Measurements from ENCODE around the gene SF3B6. TPM values are rescaled to one million over a fixed set of nuclear protein-coding genes. Genes with fewer than 3 reads are reported as not detected.

The SF3B6 gene
- total RNA-seq, 1 donor from 2014 or later, result 88.2 TPM

DNA sequence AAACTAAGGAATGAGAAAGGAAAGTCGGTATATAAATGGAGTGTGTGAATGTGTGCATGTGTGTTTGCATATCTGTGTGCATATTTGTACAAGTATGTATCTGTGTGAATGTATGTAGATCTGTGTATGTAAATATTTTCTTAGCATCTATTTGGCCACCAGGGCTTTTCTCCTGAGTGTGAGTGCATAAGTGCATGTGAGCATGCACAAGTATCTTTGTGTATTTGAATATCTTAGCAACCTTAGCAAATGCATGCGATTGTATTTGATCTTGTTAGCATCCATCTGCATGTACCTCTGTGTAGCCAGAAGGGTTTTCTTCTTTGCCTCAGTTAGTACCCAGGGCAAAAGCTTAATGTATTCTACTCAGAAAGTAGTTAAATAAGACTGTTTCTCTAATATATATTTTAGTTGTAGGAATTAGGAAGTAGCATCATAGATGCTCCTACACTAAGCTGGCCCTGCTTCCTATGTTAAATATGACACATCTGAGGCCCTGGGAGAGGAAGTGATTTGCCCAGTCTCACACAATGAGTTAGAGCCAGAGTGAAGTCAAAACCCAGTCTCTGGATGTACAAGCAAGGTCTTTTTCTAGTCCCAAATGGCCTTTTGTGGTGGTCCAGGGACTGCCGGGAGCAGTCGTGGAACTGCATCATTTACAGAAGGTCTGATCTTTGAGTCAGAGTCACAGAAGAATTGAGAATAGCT is 17.4 kb downstream of the SF3B6 start:
- Histone ChIP-seq H3K27ac (ENCODE audit: low read depth, low read length) (no peak overlapping the region), H3K36me3 (ENCODE audit: control insufficient read depth in 3 of 3, insufficient read depth in 3 of 3, low read length in 3 of 3) (no peaks in the 10 kb centered on the region), H3K9me3 (ENCODE audit: control insufficient read depth in 3 of 3, low read length in 3 of 3) (no peaks in the 10 kb centered on the region), H3K4me3 (ENCODE audit: low read length in 3 of 3) (no peak overlapping the region), H3K4me1 (ENCODE audit: control insufficient read depth in 3 of 3, insufficient read depth in 3 of 3, low read length in 3 of 3) (no peaks in the 10 kb centered on the region), H3K27me3 (ENCODE audit: control insufficient read depth in 3 of 3, insufficient read depth in 3 of 3, low read length in 3 of 3) (no peaks in the 10 kb centered on the region), H3K9ac (ENCODE audit: low read depth in 1 of 3, low read length in 3 of 3) (no peak overlapping the region)

DNA sequence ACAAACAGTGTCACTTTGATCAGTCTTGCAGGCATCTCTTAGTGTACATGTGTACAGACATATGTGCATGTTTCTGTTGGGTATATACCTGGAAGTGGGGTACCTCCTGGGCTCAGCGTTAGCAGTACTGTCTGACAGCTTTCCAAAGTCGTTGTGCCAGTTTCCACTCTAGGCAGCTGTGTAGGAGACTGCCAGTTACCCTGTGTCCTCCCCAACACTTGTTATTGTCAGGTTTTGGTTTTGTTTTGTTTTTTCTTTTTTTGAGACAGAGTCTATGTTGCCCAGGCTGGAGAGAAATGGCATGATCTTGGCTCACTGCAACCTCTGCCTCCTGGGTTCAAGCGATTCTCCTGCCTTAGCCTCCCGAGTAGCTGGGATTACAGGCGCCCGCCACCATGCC is 20.4 kb downstream of the SF3B6 start:
- H3K9me3 ChIP-seq (ENCODE audit: control insufficient read depth in 3 of 3, low read length in 3 of 3), result no peaks in the 10 kb centered on the region
- no peaks in the 10 kb centered on the region for H3K36me3 ChIP-seq (ENCODE audit: control insufficient read depth in 3 of 3, insufficient read depth in 3 of 3, low read length in 3 of 3)
- no peak overlapping the region for H3K9ac ChIP-seq (ENCODE audit: low read depth in 1 of 3, low read length in 3 of 3)
- no peak overlapping the region for H3K27ac ChIP-seq (ENCODE audit: low read depth, low read length)
- no peaks in the 10 kb centered on the region for H3K27me3 ChIP-seq (ENCODE audit: control insufficient read depth in 3 of 3, insufficient read depth in 3 of 3, low read length in 3 of 3)
- no peaks in the 10 kb centered on the region for H3K4me1 ChIP-seq (ENCODE audit: control insufficient read depth in 3 of 3, insufficient read depth in 3 of 3, low read length in 3 of 3)
- no peak overlapping the region for H3K4me3 ChIP-seq (ENCODE audit: low read length in 3 of 3)

DNA sequence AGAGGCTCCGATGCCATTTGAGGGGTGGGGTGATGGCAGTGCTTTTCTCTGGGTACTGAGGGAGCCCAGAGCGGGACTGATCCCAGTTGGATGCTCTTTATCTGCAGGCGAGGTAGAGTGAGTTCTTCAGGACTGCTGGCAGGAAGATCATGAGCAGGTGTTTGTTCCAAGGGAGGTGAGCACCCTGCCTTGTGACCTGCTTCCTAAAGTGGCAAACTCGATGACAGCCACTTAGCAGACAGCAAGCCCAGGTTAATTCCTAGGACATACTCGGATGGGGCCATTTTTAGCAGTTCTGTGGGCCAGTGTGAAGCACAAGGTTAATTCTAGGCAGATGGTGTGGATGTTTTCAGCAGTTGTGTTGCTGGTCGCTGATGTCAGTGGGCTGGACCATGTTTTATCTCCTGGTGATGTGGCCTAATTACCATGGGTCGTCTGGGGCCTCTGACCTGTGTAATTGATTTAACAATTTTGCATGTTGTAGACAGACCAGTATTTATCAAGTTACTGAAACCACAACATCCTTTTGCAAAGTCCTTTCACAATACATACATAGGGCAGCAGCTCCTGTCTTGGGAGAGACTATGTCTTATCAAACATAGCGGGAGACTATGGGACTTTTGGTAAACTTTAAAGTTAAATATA is 21.6 kb downstream of the SF3B6 start:
- peaks cover 3 to 6% (median 5%) of the 10 kb centered on the region in 3 donors for H3K4me1 ChIP-seq (ENCODE audit: control insufficient read depth in 3 of 3, insufficient read depth in 3 of 3, low read length in 3 of 3)
- H3K36me3 ChIP-seq (ENCODE audit: control insufficient read depth in 3 of 3, insufficient read depth in 3 of 3, low read length in 3 of 3), result no peaks in the 10 kb centered on the region
- peaks cover 0 to 4% (median 0%) of the 10 kb centered on the region in 3 donors for H3K27me3 ChIP-seq (ENCODE audit: control insufficient read depth in 3 of 3, insufficient read depth in 3 of 3, low read length in 3 of 3)
- no peak overlapping the region for H3K27ac ChIP-seq (ENCODE audit: low read depth, low read length)
- no peak overlapping the region for H3K9ac ChIP-seq (ENCODE audit: low read depth in 1 of 3, low read length in 3 of 3)
- H3K9me3 ChIP-seq (ENCODE audit: control insufficient read depth in 3 of 3, low read length in 3 of 3), result no peaks in the 10 kb centered on the region
- H3K4me3 ChIP-seq (ENCODE audit: low read length in 3 of 3), result no peak overlapping the region

DNA sequence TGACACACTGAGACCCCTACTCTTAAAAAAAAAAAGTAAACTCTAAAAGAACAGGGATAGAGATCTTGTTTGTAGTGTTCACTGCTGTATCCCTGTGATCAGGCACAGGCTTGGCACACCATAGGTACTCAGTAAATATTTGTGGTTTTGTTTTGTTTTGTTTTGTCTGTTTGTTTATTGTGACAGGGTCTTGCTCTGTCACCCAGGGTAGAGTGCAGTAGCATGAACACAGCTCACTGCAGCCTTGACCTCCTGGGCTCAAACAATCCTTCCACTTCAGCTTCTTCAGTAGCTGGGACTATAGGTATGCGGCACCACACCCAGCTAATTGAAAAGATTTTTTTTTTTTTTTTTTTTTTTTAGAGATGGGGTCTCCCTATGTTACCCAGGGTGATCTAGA is 23.2 kb downstream of the SF3B6 start:
- Histone ChIP-seq H3K4me1 (ENCODE audit: control insufficient read depth in 3 of 3, insufficient read depth in 3 of 3, low read length in 3 of 3) (peaks cover 5 to 12% (median 10%) of the 10 kb centered on the region in 3 donors), H3K4me3 (ENCODE audit: low read length in 3 of 3) (no peak overlapping the region), H3K9me3 (ENCODE audit: control insufficient read depth in 3 of 3, low read length in 3 of 3) (no peaks in the 10 kb centered on the region), H3K27me3 (ENCODE audit: control insufficient read depth in 3 of 3, insufficient read depth in 3 of 3, low read length in 3 of 3) (peaks cover 0 to 11% (median 5%) of the 10 kb centered on the region in 3 donors), H3K36me3 (ENCODE audit: control insufficient read depth in 3 of 3, insufficient read depth in 3 of 3, low read length in 3 of 3) (no peaks in the 10 kb centered on the region), H3K27ac (ENCODE audit: low read depth, low read length) (no peak overlapping the region), H3K9ac (ENCODE audit: low read depth in 1 of 3, low read length in 3 of 3) (no peak overlapping the region)

DNA sequence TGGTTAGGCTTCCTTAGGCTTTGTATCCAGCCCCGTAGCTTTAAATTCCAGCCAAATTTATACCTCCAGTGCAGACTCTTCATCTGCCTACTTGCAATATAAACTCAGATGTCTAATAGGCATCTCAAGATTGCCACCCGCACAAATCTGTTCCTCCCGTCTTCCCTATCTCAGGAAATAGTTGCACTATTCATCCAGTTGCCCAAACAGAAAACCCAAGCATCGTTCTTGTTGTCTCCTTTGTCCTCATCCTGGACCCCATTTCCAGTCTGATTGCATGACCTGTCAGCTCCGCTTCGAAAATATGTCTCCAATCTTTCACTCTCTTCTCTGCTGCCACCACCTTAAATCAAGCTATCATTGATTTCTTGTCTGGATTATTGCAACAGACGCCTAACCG is 24.3 kb downstream of the SF3B6 start:
- peaks cover 0 to 11% (median 5%) of the 10 kb centered on the region in 3 donors for H3K27me3 ChIP-seq (ENCODE audit: control insufficient read depth in 3 of 3, insufficient read depth in 3 of 3, low read length in 3 of 3)
- no peaks in the 10 kb centered on the region for H3K36me3 ChIP-seq (ENCODE audit: control insufficient read depth in 3 of 3, insufficient read depth in 3 of 3, low read length in 3 of 3)
- no peaks in the 10 kb centered on the region for H3K9me3 ChIP-seq (ENCODE audit: control insufficient read depth in 3 of 3, low read length in 3 of 3)

DNA sequence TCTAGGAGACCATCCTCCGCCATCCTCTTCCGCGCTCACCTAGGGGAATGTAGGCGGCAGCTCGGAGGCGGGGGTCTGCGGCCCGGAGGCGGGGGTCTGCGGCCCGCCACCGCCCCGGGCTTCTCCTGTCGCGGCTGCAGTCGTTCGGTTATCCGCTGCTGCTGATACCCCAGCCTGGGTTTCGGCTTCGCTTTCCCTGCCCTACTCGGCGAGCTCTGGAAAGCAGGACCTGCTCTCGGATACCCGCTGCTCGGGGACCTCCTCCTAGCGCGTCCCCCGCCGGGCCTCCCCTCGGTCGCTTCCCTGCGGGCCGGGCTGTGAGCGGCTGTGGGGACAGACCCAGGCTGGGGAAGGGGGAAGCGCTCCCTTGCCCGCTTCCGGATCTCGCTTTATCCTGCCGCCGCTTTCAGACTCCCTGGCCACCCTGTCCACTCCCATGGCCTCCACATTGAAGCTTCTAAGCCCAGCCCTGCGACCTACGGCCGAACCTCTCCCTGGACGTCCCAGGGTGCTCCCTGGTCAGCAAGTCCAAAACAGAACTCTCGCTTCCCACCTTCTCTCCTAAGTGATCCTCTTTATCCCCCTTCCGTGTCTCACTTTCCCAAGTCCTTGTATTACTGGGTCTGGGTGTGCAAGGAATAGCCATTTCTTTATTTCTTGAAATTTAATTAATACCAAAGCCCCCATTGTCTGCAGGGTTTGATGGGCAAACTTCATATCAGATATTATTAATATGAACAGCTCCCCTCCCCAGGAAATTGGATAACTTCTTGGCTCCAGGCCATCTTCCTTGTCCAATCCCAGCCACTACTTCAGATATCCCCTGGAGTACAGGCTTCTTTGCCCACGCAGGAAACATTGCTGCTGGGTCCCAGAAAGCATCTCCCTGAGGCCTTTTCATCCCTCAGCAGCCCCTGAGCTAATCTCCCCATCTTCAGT is 25.8 kb downstream of the SF3B6 start:
- no peak overlapping the region for H3K27ac ChIP-seq (ENCODE audit: low read depth, low read length)
- H3K27me3 ChIP-seq (ENCODE audit: control insufficient read depth in 3 of 3, insufficient read depth in 3 of 3, low read length in 3 of 3), result peaks cover 0 to 11% (median 5%) of the 10 kb centered on the region in 3 donors
- H3K9ac ChIP-seq (ENCODE audit: low read depth in 1 of 3, low read length in 3 of 3), result peak overlapping the region in 2 of 3 donors; percentile 64 to 75
- H3K9me3 ChIP-seq (ENCODE audit: control insufficient read depth in 3 of 3, low read length in 3 of 3), result no peaks in the 10 kb centered on the region
- peak overlapping the region; percentile 67 to 75 (median 71) for H3K4me3 ChIP-seq (ENCODE audit: low read length in 3 of 3)
- no peaks in the 10 kb centered on the region for H3K36me3 ChIP-seq (ENCODE audit: control insufficient read depth in 3 of 3, insufficient read depth in 3 of 3, low read length in 3 of 3)
- peaks cover 9 to 22% (median 21%) of the 10 kb centered on the region in 3 donors for H3K4me1 ChIP-seq (ENCODE audit: control insufficient read depth in 3 of 3, insufficient read depth in 3 of 3, low read length in 3 of 3)

More for the DNA sequence above, 24.3 kb downstream of the SF3B6 start:
- H3K9ac ChIP-seq (ENCODE audit: low read depth in 1 of 3, low read length in 3 of 3), result no peak overlapping the region
- no peak overlapping the region for H3K4me3 ChIP-seq (ENCODE audit: low read length in 3 of 3)
- no peak overlapping the region for H3K27ac ChIP-seq (ENCODE audit: low read depth, low read length)
- H3K4me1 ChIP-seq (ENCODE audit: control insufficient read depth in 3 of 3, insufficient read depth in 3 of 3, low read length in 3 of 3), result peaks cover 5 to 18% (median 14%) of the 10 kb centered on the region in 3 donors

DNA sequence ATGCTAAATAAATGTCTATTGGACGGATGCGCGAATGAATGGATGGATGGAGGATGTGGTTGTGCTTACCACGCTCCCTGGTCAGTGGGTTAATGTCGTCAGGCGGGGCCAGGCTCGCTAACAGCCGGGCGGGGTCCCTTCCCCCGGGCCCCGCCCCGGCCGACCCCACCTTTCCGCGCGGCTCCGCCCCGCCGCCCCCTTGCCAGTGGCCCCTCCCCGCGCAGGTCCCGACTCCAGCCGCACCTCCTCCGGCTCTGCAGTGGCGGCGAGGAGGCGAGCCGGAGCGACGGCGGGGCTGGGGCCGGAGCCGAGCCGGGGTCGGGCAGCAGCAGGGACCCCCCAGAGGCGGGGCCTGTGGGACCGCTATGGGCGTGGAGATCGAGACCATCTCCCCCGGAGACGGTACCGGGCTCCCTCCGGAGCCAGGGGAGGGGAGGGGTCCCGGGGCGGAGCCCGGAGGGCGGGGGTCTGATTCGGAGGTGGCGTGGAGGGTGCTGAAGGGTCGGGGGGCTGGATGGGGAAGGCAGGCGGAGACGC is 26.6 kb downstream of the SF3B6 start, which contains the start of gene FKBP1B:
Gene FKBP1B, plus strand, starts transcription at position 257 of the 537 bp plus-strand sequence. Its CDS starts 109 bp downstream, at position 366.
- no peaks in the 10 kb centered on the region for H3K36me3 ChIP-seq (ENCODE audit: control insufficient read depth in 3 of 3, insufficient read depth in 3 of 3, low read length in 3 of 3)
- H3K9ac ChIP-seq (ENCODE audit: low read depth in 1 of 3, low read length in 3 of 3), result peak within 1 kb of the TSS in 2 of 3 donors; percentile 64 to 75
- H3K4me1 ChIP-seq (ENCODE audit: control insufficient read depth in 3 of 3, insufficient read depth in 3 of 3, low read length in 3 of 3), result peaks cover 9 to 22% (median 21%) of the 10 kb centered on the region in 3 donors
- H3K27ac ChIP-seq (ENCODE audit: low read depth, low read length), result no peak within 1 kb of the TSS
- H3K27me3 ChIP-seq (ENCODE audit: control insufficient read depth in 3 of 3, insufficient read depth in 3 of 3, low read length in 3 of 3), result peaks cover 0 to 11% (median 5%) of the 10 kb centered on the region in 3 donors
- peak within 1 kb of the TSS; percentile 67 to 75 (median 71) for H3K4me3 ChIP-seq (ENCODE audit: low read length in 3 of 3)
- no peaks in the 10 kb centered on the region for H3K9me3 ChIP-seq (ENCODE audit: control insufficient read depth in 3 of 3, low read length in 3 of 3)

DNA sequence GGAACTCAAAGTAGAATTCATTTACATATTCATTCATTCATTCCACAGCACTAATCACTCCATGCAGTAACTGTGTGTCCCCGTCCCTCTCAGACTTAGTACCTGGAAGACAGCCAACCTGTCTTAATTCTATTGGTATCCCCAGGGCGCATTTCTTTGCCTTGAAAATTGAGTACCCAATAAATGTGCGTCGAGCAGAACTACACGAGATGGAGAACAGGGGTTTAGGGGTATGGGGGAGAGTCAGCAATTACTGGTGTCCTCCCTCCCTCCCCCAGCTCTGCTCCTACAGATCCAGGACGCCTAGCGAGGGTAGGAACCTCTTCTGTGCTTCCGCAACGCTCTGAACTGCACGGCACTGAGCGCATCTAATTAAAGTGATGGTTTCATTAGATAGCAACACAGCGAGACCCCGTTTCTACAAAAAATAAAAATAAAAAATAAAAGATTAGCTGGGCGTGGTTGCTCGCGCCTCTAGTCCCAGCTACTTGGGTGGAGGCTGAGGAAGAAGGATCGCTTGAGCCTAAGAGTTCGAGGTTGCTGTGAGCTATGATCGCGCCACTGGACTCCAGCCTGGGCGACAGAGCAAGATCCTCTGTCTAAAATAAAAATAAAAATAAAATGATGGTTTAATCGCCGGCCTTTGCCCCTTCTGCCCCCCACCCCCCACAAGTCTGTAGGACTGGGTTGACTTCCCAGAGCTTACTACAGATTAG is 27.2 kb downstream of the SF3B6 start:
- peaks cover 9 to 22% (median 21%) of the 10 kb centered on the region in 3 donors for H3K4me1 ChIP-seq (ENCODE audit: control insufficient read depth in 3 of 3, insufficient read depth in 3 of 3, low read length in 3 of 3)
- H3K36me3 ChIP-seq (ENCODE audit: control insufficient read depth in 3 of 3, insufficient read depth in 3 of 3, low read length in 3 of 3), result no peaks in the 10 kb centered on the region
- H3K4me3 ChIP-seq (ENCODE audit: low read length in 3 of 3), result peak overlapping the region; percentile 45 to 67 (median 49)
- no peaks in the 10 kb centered on the region for H3K9me3 ChIP-seq (ENCODE audit: control insufficient read depth in 3 of 3, low read length in 3 of 3)
- H3K27me3 ChIP-seq (ENCODE audit: control insufficient read depth in 3 of 3, insufficient read depth in 3 of 3, low read length in 3 of 3), result peaks cover 0 to 11% (median 5%) of the 10 kb centered on the region in 3 donors
- peak overlapping the region in 1 of 3 donors; percentile 35 for H3K9ac ChIP-seq (ENCODE audit: low read depth in 1 of 3, low read length in 3 of 3)
- H3K27ac ChIP-seq (ENCODE audit: low read depth, low read length), result no peak overlapping the region

DNA sequence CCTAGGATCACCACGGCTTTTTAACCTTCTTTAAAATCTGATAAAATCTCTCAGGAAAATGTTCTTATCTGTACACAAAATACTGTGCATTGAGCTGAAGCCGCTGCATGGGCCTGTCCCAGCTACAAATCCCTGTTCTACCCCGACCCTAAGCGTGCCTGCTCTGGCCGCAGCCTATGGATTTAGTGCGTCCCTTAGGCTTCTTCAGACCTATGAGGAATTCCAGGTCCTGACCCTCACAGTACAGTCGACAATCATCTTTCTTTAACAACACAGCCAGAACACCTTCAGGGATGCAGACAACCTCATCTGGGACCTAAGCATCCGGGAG is 28.5 kb downstream of the SF3B6 start:
- Histone ChIP-seq H3K9me3 (ENCODE audit: control insufficient read depth in 3 of 3, low read length in 3 of 3) (no peaks in the 10 kb centered on the region), H3K9ac (ENCODE audit: low read depth in 1 of 3, low read length in 3 of 3) (peak overlapping the region in 2 of 3 donors; percentile 82 to 85), H3K27me3 (ENCODE audit: control insufficient read depth in 3 of 3, insufficient read depth in 3 of 3, low read length in 3 of 3) (peaks cover 0 to 11% (median 5%) of the 10 kb centered on the region in 3 donors), H3K4me1 (ENCODE audit: control insufficient read depth in 3 of 3, insufficient read depth in 3 of 3, low read length in 3 of 3) (peaks cover 9 to 22% (median 21%) of the 10 kb centered on the region in 3 donors), H3K27ac (ENCODE audit: low read depth, low read length) (no peak overlapping the region), H3K36me3 (ENCODE audit: control insufficient read depth in 3 of 3, insufficient read depth in 3 of 3, low read length in 3 of 3) (no peaks in the 10 kb centered on the region), H3K4me3 (ENCODE audit: low read length in 3 of 3) (peak overlapping the region; percentile 63 to 82 (median 66))
